Fibroblast of lung (primary cell): Measurements from ENCODE around the gene APPL1. TPM values are rescaled to one million over a fixed set of nuclear protein-coding genes. Genes with fewer than 3 reads are reported as not detected.
A peak's percentile ranks its signal among the peaks of the same experiment; 100 is the strongest.

ENCODE experiments used
- DNase-seq, 2 donors: peaks; one replicate each; pipeline versions ENCODE4 v3.0.0 to v3.0.0-alpha.2; 2010; ENCODE audit warnings: low read depth in 2 of 2
- H2AFZ ChIP-seq: 2 replicates; pipeline ENCODE4 v1.5.1; 2012; ENCODE audit warnings: low read length, control low read depth, inconsistent platforms
- H3K27ac ChIP-seq: 2 replicates; pipeline ENCODE4 v1.5.1; 2011; ENCODE audit warnings: low read length, control low read depth; ENCODE audit not compliant: insufficient read depth
- H3K27me3 ChIP-seq: 2 replicates; pipeline ENCODE4 v1.5.1; 2011; ENCODE audit warnings: mild to moderate bottlenecking, low read length; ENCODE audit not compliant: control insufficient read depth, insufficient read depth
- H3K36me3 ChIP-seq: 2 replicates; pipeline ENCODE4 v1.5.1; 2011; ENCODE audit warnings: low read length; ENCODE audit not compliant: control insufficient read depth, insufficient read depth
- H3K4me1 ChIP-seq: 2 replicates; pipeline ENCODE4 v1.5.1; 2011; ENCODE audit warnings: low read length; ENCODE audit not compliant: control insufficient read depth, insufficient read depth; ENCODE audit errors: extremely low read depth
- H3K4me2 ChIP-seq: 2 replicates; pipeline ENCODE4 v1.5.1; 2011; ENCODE audit warnings: low read length, control low read depth; ENCODE audit not compliant: insufficient read depth; ENCODE audit errors: extremely low read depth
- H3K4me3 ChIP-seq, 4 experiments: fragments of 200-600 bp in 1 of 4; sonication (generic) in 1 of 4; replicated peaks in 1 of 4; 2 replicates each; pipeline ENCODE4 v1.5.1; 2011 to 2016; ENCODE audit warnings: low read length in 4 of 4, low read depth in 3 of 4, mild to moderate bottlenecking in 3 of 4, control low read depth in 2 of 4, inconsistent platforms in 1 of 4, mixed read lengths in 1 of 4; ENCODE audit not compliant: insufficient read depth in 1 of 4; ENCODE audit errors: control extremely low read depth in 1 of 4
- H3K79me2 ChIP-seq: 2 replicates; pipeline ENCODE4 v1.5.1; 2012; ENCODE audit warnings: mild to moderate bottlenecking, low read length, inconsistent platforms; ENCODE audit not compliant: control insufficient read depth, insufficient read depth
- H3K9ac ChIP-seq: 2 replicates; pipeline ENCODE4 v1.5.1; 2011; ENCODE audit warnings: mild to moderate bottlenecking, low read length, control low read depth; ENCODE audit not compliant: insufficient read depth
- H3K9me3 ChIP-seq: 2 replicates; pipeline ENCODE4 v1.5.1; 2012; ENCODE audit warnings: low read depth, low read length; ENCODE audit not compliant: control insufficient read depth, insufficient read depth
- H4K20me1 ChIP-seq: 2 replicates; pipeline ENCODE4 v1.5.1; 2011; ENCODE audit warnings: low read length; ENCODE audit not compliant: control insufficient read depth, insufficient read depth; ENCODE audit errors: extremely low read depth
- CTCF ChIP-seq, 2 donors: IDR thresholded peaks in 1 of 2; conservative IDR thresholded peaks in 1 of 2; 1 replicate in 1 of 2; 2 replicates in 1 of 2; pipeline ENCODE4 v1.5.1; 2011 to 2012; ENCODE audit warnings: low read length in 2 of 2, control low read depth in 1 of 2, inconsistent platforms in 1 of 2, low read depth in 1 of 2, mild to moderate bottlenecking in 1 of 2
- EZH2 ChIP-seq: IDR thresholded peaks from 2 replicates; pipeline ENCODE4 v1.5.1; 2012; ENCODE audit warnings: low read length, control low read depth, mild to moderate bottlenecking; ENCODE audit errors: missing control alignments
- polyA plus RNA-seq, 2 donors: library from polyadenylated mRNA; depleted of rRNA in 1 of 2; stranded (reverse) in 1 of 2; unstranded in 1 of 2; fragments of >200 nt; gene quantifications; 2 replicates each; pipeline ENCODE4 v1.2.1, GENCODE V29; 2011 to 2012; ENCODE audit warnings: missing spikeins in 1 of 2
- total RNA-seq: library from RNA; depleted of rRNA; stranded (reverse); fragments of >200 nt; gene quantifications from 2 replicates; pipeline ENCODE4 v1.2.1, GENCODE V29; 2014

Gene APPL1
- total and polyA plus RNA-seq, 2 donors (not counting 1 experiment from before 2014, with no cell fraction given) = 31.0 to 45.7 TPM

GRCh38 chr3:57226176-57226575, 1.4 kb upstream of the APPL1 start:
- Histone ChIP-seq H3K9ac (no peak overlapping the region), H3K36me3 (no peaks in the 10 kb centered on the region), H3K4me2 (no peak overlapping the region), H3K27me3 (no peaks in the 10 kb centered on the region), H2AFZ (no peak overlapping the region), H3K4me1 (peaks cover 2% of the 10 kb centered on the region), H3K27ac (no peak overlapping the region), H3K9me3 (no peaks in the 10 kb centered on the region), H3K4me3 (no peak overlapping the region), H4K20me1 (no peaks in the 10 kb centered on the region), H3K79me2 (peaks cover 22% of the 10 kb centered on the region)
- no peak for DNase-seq
- no peak for TF ChIP-seq CTCF (conservative IDR thresholded peaks at IDR 0.05 in 1 of 2, IDR thresholded peaks at IDR 0.05 in 1 of 2; ENCODE audit: low read depth in 1 of 2, low read length in 2 of 2)
- no peak for TF ChIP-seq EZH2

DNA sequence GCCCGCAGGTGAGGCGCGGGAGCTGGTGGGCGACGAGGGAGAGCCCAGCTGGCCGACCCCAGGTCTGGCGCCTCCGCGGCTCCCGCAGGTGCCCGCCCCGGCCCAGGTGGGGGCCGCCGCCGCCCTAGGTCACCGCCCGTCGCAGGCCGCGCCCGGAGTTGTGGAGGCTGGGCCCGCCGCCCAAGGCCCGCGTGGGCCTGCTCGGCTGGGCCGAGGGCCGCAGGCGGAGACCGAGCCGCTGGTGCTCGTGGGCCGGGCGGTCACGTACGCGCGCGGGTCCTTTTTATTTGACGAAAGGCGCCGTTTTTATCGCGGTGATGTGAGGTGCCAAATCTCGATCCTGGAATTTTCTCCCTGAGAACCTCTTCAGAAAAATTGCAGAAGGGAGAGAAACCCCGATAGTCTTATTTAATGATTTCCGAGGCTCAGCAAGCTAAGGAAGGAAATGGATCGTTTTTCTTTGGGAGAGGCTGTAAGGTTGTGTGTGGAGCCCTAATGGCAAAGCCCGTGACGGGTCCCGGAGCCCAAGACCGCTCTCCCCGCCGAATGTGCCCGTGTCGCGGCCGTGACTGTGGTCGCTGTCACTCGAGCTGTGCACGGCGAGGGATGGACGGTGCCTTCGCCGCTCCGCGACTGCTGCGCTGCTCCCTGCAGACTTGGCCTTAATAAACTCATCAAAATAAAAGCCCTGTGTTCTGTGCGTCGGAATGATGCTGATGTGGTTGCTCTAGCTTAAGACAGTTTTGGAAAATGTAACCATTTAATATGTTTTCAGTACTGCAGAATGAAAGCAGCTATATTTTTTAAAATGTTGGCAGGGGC, 612 bp downstream of the APPL1 start:
- H3K9me3 ChIP-seq = no peaks in the 10 kb centered on the region
- peak; percentile 55 to 71 for DNase-seq
- H2AFZ ChIP-seq = peak overlapping the region; percentile 71

DNA sequence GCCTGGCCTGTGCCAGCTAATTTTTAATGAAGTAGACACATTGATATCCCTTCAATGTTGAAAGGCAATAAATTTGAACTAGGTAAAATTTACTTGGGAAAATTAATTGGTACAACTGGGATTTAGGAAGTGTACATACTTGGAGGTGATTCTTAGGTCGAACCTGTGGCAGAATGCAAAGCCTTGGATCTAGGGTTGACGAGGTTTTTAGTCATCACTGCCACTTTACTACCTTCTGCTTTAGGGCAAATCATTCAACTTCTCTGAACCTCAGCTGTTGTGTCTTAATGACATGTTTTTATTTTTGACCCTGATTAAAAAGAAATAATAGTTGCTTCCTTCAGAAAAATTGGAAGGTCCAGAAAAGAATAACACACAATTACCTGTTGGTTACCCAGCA, 2.5 kb downstream of the APPL1 start:
- peaks cover 39% of the 10 kb centered on the region for H3K79me2 ChIP-seq
- TF ChIP-seq CTCF (conservative IDR thresholded peaks at IDR 0.05 in 1 of 2, IDR thresholded peaks at IDR 0.05 in 1 of 2; ENCODE audit: low read depth in 1 of 2, low read length in 2 of 2) (no peak), EZH2 (no peak)
- no peaks in the 10 kb centered on the region for H3K27me3 ChIP-seq
- no peaks in the 10 kb centered on the region for H4K20me1 ChIP-seq
- no peak overlapping the region for H2AFZ ChIP-seq
- no peaks in the 10 kb centered on the region for H3K36me3 ChIP-seq
- no peak overlapping the region for H3K4me2 ChIP-seq
- no peak for DNase-seq
- H3K4me3 ChIP-seq = no peak overlapping the region
- H3K4me1 ChIP-seq = peaks cover 2% of the 10 kb centered on the region
- H3K9ac ChIP-seq = no peak overlapping the region
- H3K9me3 ChIP-seq = no peaks in the 10 kb centered on the region
- no peak overlapping the region for H3K27ac ChIP-seq

More for the DNA sequence above, 612 bp downstream of the APPL1 start:
- peak overlapping the region; percentile 83 for H3K4me2 ChIP-seq
- H3K27me3 ChIP-seq = no peaks in the 10 kb centered on the region
- H3K4me3 ChIP-seq = peak overlapping the region; percentile 54 to 92 (median 72)
- H3K27ac ChIP-seq = peak overlapping the region; percentile 63
- no peaks in the 10 kb centered on the region for H4K20me1 ChIP-seq
- H3K36me3 ChIP-seq = no peaks in the 10 kb centered on the region
- TF ChIP-seq EZH2 (no peak), CTCF (conservative IDR thresholded peaks at IDR 0.05 in 1 of 2, IDR thresholded peaks at IDR 0.05 in 1 of 2; ENCODE audit: low read depth in 1 of 2, low read length in 2 of 2) (no peak)
- peak overlapping the region; percentile 87 for H3K9ac ChIP-seq
- H3K79me2 ChIP-seq = peaks cover 33% of the 10 kb centered on the region
- peaks cover 2% of the 10 kb centered on the region for H3K4me1 ChIP-seq
